Chondrocyte (in vitro differentiated cells): ENCODE measurements around the gene RPS29. TPM values are rescaled to one million over a fixed set of nuclear protein-coding genes. Genes with fewer than 3 reads are reported as not detected.
A peak's percentile ranks its signal among the peaks of the same experiment; 100 is the strongest.

Experiments used
- DNase-seq: peaks from one replicate; pipeline ENCODE4 v3.0.0; 2021; ENCODE audit warnings: mixed read lengths, low spot score
- H3K27ac Mint-ChIP-seq: one replicate; pipeline ENCODE4 v1.8.0; 2021; ENCODE audit warnings: mild to moderate bottlenecking, moderate library complexity, mixed read lengths; ENCODE audit not compliant: unreplicated experiment
- H3K27me3 Mint-ChIP-seq: 2 replicates; pipeline ENCODE4 v1.8.0; 2021; ENCODE audit warnings: low read depth, mixed read lengths
- H3K36me3 Mint-ChIP-seq: 2 replicates; pipeline ENCODE4 v1.8.0; 2021; ENCODE audit warnings: low read depth, mixed read lengths
- H3K4me1 Mint-ChIP-seq: 2 replicates; pipeline ENCODE4 v1.8.0; 2021; ENCODE audit warnings: low read depth, mild to moderate bottlenecking, mixed read lengths
- H3K4me3 Mint-ChIP-seq: one replicate; pipeline ENCODE4 v1.8.0; 2021; ENCODE audit warnings: mild to moderate bottlenecking, moderate library complexity, mixed read lengths; ENCODE audit not compliant: unreplicated experiment
- H3K9me3 Mint-ChIP-seq: 2 replicates; pipeline ENCODE4 v1.8.0; 2021; ENCODE audit warnings: low read depth, mixed read lengths
- CTCF ChIP-seq: fragments of 200-600 bp; sonication (generic); IDR thresholded peaks from 2 replicates; pipeline ENCODE4 v1.5.0; 2021; ENCODE audit warnings: antibody characterized with exemption, mild to moderate bottlenecking, moderate library complexity
- long read RNA-seq: library from polyadenylated mRNA; stranded (forward); transcript quantifications from one replicate; pipeline ENCODE4 v2.0.0, GENCODE V29; 2021
- total RNA-seq: library from RNA; stranded (reverse); gene quantifications from 3 replicates; pipeline ENCODE4 v1.2.1, GENCODE V29; 2021

Gene RPS29
- total RNA-seq: 697 to 843 TPM (median 729 TPM) in 3 replicates
- long read RNA-seq, full-length matches to known transcripts: 419 of 422 reads
- long read RNA-seq, partial matches to known transcripts: 2 of 422 reads
- long read RNA-seq, other reads (novel, unspliced or antisense): 1 of 422 reads

DNA sequence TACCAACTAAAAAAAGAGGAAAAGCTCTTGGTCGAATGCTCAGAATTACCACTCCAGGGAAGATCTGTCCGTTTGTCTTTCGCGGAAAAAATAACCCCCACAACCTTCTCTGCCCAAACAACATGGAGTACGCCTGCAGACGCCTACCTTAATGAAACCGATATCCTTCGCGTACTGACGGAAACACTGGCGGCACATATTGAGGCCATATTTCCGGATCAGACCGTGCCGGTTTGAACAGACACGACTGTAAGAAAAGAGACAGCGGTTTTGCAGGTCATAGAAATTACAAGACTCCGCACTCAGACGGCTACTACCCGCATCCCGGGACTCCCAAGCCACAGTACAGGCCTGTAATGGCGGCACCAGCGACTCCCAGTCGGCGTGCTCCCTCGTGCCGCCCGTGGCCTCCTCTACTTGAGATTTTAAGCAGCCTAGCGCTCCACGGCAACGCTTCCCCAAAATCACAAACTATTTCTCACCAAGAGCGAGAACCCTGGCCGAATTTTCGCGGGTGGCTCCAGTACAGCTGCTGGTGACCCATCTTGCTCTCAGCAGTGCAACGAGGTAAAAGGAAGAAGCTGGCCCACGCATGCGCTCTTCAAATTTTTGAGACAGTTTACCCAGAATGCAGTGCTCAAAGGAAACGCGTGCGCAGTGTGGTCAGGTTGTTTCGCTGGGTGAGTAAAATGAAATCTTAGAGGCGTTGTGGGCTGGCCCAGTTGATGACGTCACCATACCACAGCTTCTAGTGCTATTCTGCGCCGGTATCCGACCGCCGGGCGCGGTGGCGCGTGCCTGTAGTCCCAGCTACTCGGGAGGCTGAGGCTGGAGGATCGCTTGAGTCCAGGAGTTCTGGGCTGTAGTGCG lies at the start of gene RPS29:
Gene RPS29 (minus strand): TSS at position 578 of the 870 bp plus-strand sequence. CDS start 34 bp downstream, at position 544.
- Mint-ChIP-seq H3K36me3 (peaks cover 13% of the 10 kb centered on the region), H3K4me3 (peak within 1 kb of the TSS; percentile 91), H3K27me3 (no peaks in the 10 kb centered on the region), H3K9me3 (no peaks in the 10 kb centered on the region), H3K27ac (peak within 1 kb of the TSS; percentile 98), H3K4me1 (peaks cover 44% of the 10 kb centered on the region)
- peak; percentile 95 for DNase-seq
- no peak for TF ChIP-seq CTCF

GRCh38 chr14:49634547-49635334 lies 48.6 kb upstream of the RPS29 start, which contains the start of gene DNAAF2:
Gene DNAAF2 (minus strand): TSS chr14:49635244. CDS start chr14:49635149, 95 bp downstream.
- Mint-ChIP-seq H3K4me3 (peak within 1 kb of the TSS; percentile 87), H3K27me3 (no peaks in the 10 kb centered on the region), H3K4me1 (peaks cover 54% of the 10 kb centered on the region), H3K27ac (peak within 1 kb of the TSS; percentile 96), H3K9me3 (no peaks in the 10 kb centered on the region), H3K36me3 (peaks cover 9% of the 10 kb centered on the region)
- peak; percentile 68 for TF ChIP-seq CTCF
- no peak for DNase-seq

GRCh38 chr14:49633640-49634546 lies 47.7 kb upstream of the RPS29 start:
- peaks cover 8% of the 10 kb centered on the region for H3K36me3 Mint-ChIP-seq
- peaks cover 53% of the 10 kb centered on the region for H3K4me1 Mint-ChIP-seq
- H3K27ac Mint-ChIP-seq: peak overlapping the region; percentile 93
- TF ChIP-seq CTCF: peak; percentile 98
- no peaks in the 10 kb centered on the region for H3K9me3 Mint-ChIP-seq
- H3K4me3 Mint-ChIP-seq: peak overlapping the region; percentile 87
- DNase-seq: peak; percentile 98
- H3K27me3 Mint-ChIP-seq: no peaks in the 10 kb centered on the region

- Mint-ChIP-seq H3K36me3 (peaks cover 5% of the 10 kb centered on the region), H3K27me3 (no peaks in the 10 kb centered on the region), H3K27ac (no peak overlapping the region), H3K4me3 (peak overlapping the region; percentile 25), H3K9me3 (no peaks in the 10 kb centered on the region), H3K4me1 (peaks cover 49% of the 10 kb centered on the region)
- TF ChIP-seq CTCF: no peak
- DNase-seq: no peak
Observed at GRCh38 chr14:49623941-49624839, 38.0 kb upstream of the RPS29 start.
